Measurements from ENCODE around the gene TMEM263. TPM values are rescaled to one million over a fixed set of nuclear protein-coding genes. Genes with fewer than 3 reads are reported as not detected.
"Not testable (repeated sequence)": the region's sequence is repeated elsewhere in the genome, so short reads cannot be mapped to it uniquely, and the experiment has no call there.

TMEM263 gene
- polyA plus RNA-seq, 3 donors, result 66.7 to 78.7 (median 74.1) TPM

- no peak for DNase-seq
Observed at GRCh38 chr12:106980944-106981343, 25.2 kb downstream of the TMEM263 start.

- no peak for DNase-seq
Observed at GRCh38 chr12:106981788-106982187, 26.1 kb downstream of the TMEM263 start.

- DNase-seq, result no peak
Observed at GRCh38 chr12:106982229-106982628, 26.5 kb downstream of the TMEM263 start.

GRCh38 chr12:106984588-106985137, 29.0 kb downstream of the TMEM263 start:
- no peak for DNase-seq

GRCh38 chr12:106985479-106985878, 29.8 kb downstream of the TMEM263 start:
- DNase-seq, result no peak

- DNase-seq, result no peak
Observed at GRCh38 chr12:106986135-106986534, 30.4 kb downstream of the TMEM263 start.

GRCh38 chr12:106986625-106987389, 31.1 kb downstream of the TMEM263 start, which contains the start of gene MTERF2:
TSS of gene MTERF2 (minus strand) at chr12:106987146. CDS start at chr12:106978714, 8,432 bp downstream.
- peak; percentile 94 for DNase-seq

- peak; percentile 4 for DNase-seq
Observed at GRCh38 chr12:106987846-106988245, 32.1 kb downstream of the TMEM263 start.

GRCh38 chr12:106994579-106995220, 39.0 kb downstream of the TMEM263 start:
- DNase-seq, result no peak

- not testable (repeated sequence) for DNase-seq
Observed at GRCh38 chr12:106996102-106996501, 40.4 kb downstream of the TMEM263 start.

GRCh38 chr12:106997916-106998315, 42.2 kb downstream of the TMEM263 start:
- DNase-seq, result no peak

- no peak for DNase-seq
Observed at GRCh38 chr12:106999446-106999845, 43.7 kb downstream of the TMEM263 start.

- not testable (repeated sequence) for DNase-seq
Observed at GRCh38 chr12:107002665-107003064, 47.0 kb downstream of the TMEM263 start.

GRCh38 chr12:107007411-107007810, 51.7 kb downstream of the TMEM263 start:
- DNase-seq, result no peak

- DNase-seq, result no peak
Observed at GRCh38 chr12:107011519-107011918, 55.8 kb downstream of the TMEM263 start.

GRCh38 chr12:107012736-107013425, 57.2 kb downstream of the TMEM263 start:
- DNase-seq, result no peak

- DNase-seq, result no peak
Observed at GRCh38 chr12:107014055-107014454, 58.3 kb downstream of the TMEM263 start.

- no peak for DNase-seq
Observed at GRCh38 chr12:107017042-107017441, 61.3 kb downstream of the TMEM263 start.

- DNase-seq, result no peak
Observed at GRCh38 chr12:107019546-107019945, 63.8 kb downstream of the TMEM263 start.
